KBM-7 (cell line): ENCODE measurements around the gene CNGA3.
"Not testable (repeated sequence)": the region's sequence is repeated elsewhere in the genome, so short reads cannot be mapped to it uniquely, and the experiment has no call there.

Experiments
- DNase-seq: peaks from one replicate; pipeline ENCODE4 v3.0.0-alpha.2; 2015
- in situ Hi-C: fragments of 300-500 bp; cut with MboI; formaldehyde crosslinking; loops from 2 replicates; pipeline ENCODE4 v1.14.3; 2020; ENCODE audit warnings: low sequenced_read_pairs, low pct_unique_long_range_greater_than_20kb, mixed read lengths

Gene CNGA3

GRCh38 chr2:98389251-98389605 is 43.0 kb downstream of the CNGA3 start:
- in situ Hi-C loops, result loop anchor here (25.0 kb wide), 1 partner anchor 577 kb away; no protein-coding TSS in a partner anchor

GRCh38 chr2:98390571-98391476 is 44.6 kb downstream of the CNGA3 start:
- no peak for DNase-seq
- in situ Hi-C loops, result loop anchor here (25.0 kb wide), 1 partner anchor 579 kb away; no protein-coding TSS in a partner anchor

More at GRCh38 chr2:98389251-98389605, 43.0 kb downstream of the CNGA3 start:
- no peak for DNase-seq

- in situ Hi-C loops, result loop anchor here (25.0 kb wide), 1 partner anchor 579 kb away; no protein-coding TSS in a partner anchor
- DNase-seq, result no peak
Measured at GRCh38 chr2:98391581-98392270, 45.5 kb downstream of the CNGA3 start.

- no peak for DNase-seq
- in situ Hi-C loops, result loop anchor here (25.0 kb wide), 1 partner anchor 581 kb away; no protein-coding TSS in a partner anchor
Measured at GRCh38 chr2:98393354-98393753, 47.1 kb downstream of the CNGA3 start.

GRCh38 chr2:98394595-98395153 is 48.4 kb downstream of the CNGA3 start:
- in situ Hi-C loops, result loop anchor here (25.0 kb wide), 1 partner anchor 582 kb away; no protein-coding TSS in a partner anchor
- no peak for DNase-seq

GRCh38 chr2:98395977-98396376 is 49.7 kb downstream of the CNGA3 start:
- in situ Hi-C loops, result loop anchor here (25.0 kb wide), 1 partner anchor 584 kb away; no protein-coding TSS in a partner anchor

GRCh38 chr2:98396745-98397355 is 50.6 kb downstream of the CNGA3 start:
- in situ Hi-C loops, result loop anchor here (25.0 kb wide), 1 partner anchor 585 kb away; no protein-coding TSS in a partner anchor
- no peak for DNase-seq

More at GRCh38 chr2:98395977-98396376, 49.7 kb downstream of the CNGA3 start:
- no peak for DNase-seq

GRCh38 chr2:98399140-98399539 is 52.9 kb downstream of the CNGA3 start:
- in situ Hi-C loops, result loop anchor here (25.0 kb wide), 1 partner anchor 587 kb away; no protein-coding TSS in a partner anchor
- no peak for DNase-seq

GRCh38 chr2:98403878-98404277 is 57.6 kb downstream of the CNGA3 start:
- in situ Hi-C loops, result no loop called here
- DNase-seq, result no peak

- DNase-seq, result no peak
- in situ Hi-C loops, result no loop called here
Measured at GRCh38 chr2:98404556-98405250, 58.4 kb downstream of the CNGA3 start.

- in situ Hi-C loops, result no loop called here
- DNase-seq, result no peak
Measured at GRCh38 chr2:98405301-98405700, 59.0 kb downstream of the CNGA3 start.

- DNase-seq, result no peak
- in situ Hi-C loops, result no loop called here
Measured at GRCh38 chr2:98408155-98408554, 61.9 kb downstream of the CNGA3 start.

- in situ Hi-C loops, result no loop called here
- peak; percentile 87 for DNase-seq
Measured at GRCh38 chr2:98412751-98413458, 66.6 kb downstream of the CNGA3 start.

- in situ Hi-C loops, DNase-seq: not testable (repeated sequence)
Measured at GRCh38 chr2:98414246-98414645, 68.0 kb downstream of the CNGA3 start.

GRCh38 chr2:98415719-98416248 is 69.5 kb downstream of the CNGA3 start:
- in situ Hi-C loops, DNase-seq: not testable (repeated sequence)

- in situ Hi-C loops, result no loop called here
- no peak for DNase-seq
Measured at GRCh38 chr2:98416383-98417159, 70.3 kb downstream of the CNGA3 start.

- no peak for DNase-seq
- in situ Hi-C loops, result no loop called here
Measured at GRCh38 chr2:98419544-98419943, 73.3 kb downstream of the CNGA3 start.
